ENCODE data around the gene CYTL1. TPM values are rescaled to one million over a fixed set of nuclear protein-coding genes. Genes with fewer than 3 reads are reported as not detected.

Gene CYTL1
- total RNA-seq, 4 donors from 2014 or later, result 0.68 TPM; not detected in 3

GRCh38 chr4:5048721-5049120 is 29.5 kb upstream of the CYTL1 start:
- TF ChIP-seq POLR2A (IDR thresholded peaks at IDR 0.05) (no peak), POLR2AphosphoS5 (IDR thresholded peaks at IDR 0.05) (no peak), EP300 (IDR thresholded peaks at IDR 0.05) (no peak)
- TF ChIP-seq, protein P1, sequence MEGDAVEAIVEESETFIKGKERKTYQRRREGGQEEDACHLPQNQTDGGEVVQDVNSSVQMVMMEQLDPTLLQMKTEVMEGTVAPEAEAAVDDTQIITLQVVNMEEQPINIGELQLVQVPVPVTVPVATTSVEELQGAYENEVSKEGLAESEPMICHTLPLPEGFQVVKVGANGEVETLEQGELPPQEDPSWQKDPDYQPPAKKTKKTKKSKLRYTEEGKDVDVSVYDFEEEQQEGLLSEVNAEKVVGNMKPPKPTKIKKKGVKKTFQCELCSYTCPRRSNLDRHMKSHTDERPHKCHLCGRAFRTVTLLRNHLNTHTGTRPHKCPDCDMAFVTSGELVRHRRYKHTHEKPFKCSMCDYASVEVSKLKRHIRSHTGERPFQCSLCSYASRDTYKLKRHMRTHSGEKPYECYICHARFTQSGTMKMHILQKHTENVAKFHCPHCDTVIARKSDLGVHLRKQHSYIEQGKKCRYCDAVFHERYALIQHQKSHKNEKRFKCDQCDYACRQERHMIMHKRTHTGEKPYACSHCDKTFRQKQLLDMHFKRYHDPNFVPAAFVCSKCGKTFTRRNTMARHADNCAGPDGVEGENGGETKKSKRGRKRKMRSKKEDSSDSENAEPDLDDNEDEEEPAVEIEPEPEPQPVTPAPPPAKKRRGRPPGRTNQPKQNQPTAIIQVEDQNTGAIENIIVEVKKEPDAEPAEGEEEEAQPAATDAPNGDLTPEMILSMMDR (IDR thresholded peaks at IDR 0.05), result no peak
- H3K27ac ChIP-seq, result no peak overlapping the region
- peaks cover 24% of the 10 kb centered on the region for H3K4me1 ChIP-seq
- H3K9me3 ChIP-seq, result no peaks in the 10 kb centered on the region
- no peak for DNase-seq (ENCODE audit: low spot score in 2 of 2)
- 87% methylated on average over 4 of the region's 4 CpGs for WGBS
- no peak overlapping the region for H3K4me3 ChIP-seq
- peaks cover 13% of the 10 kb centered on the region for H3K27me3 ChIP-seq
- H3K36me3 ChIP-seq, result no peaks in the 10 kb centered on the region

DNA sequence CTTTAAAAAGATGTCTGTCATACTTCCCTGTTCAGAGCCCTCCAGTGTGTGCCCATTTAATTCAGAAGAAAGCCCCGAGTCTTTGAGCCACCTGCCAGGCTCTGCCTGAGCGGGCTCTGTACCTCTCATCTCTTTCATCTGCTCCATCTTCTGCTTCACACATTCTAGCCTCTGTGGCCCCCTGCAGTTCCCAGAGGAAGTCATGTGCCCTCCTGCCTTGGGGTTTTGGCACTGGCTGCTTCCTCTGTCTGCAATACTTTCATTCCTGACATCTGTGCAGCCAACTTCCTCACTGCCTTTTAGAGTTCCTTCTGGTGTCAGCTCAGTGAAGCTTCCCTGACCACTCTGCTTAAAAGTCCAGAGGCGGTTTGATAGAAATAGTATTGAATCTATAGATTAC is 25.8 kb upstream of the CYTL1 start:
- Histone ChIP-seq H3K27me3 (peaks cover 4% of the 10 kb centered on the region), H3K4me3 (no peak overlapping the region), H3K4me1 (peaks cover under 1% of the 10 kb centered on the region), H3K9me3 (no peaks in the 10 kb centered on the region), H3K36me3 (no peaks in the 10 kb centered on the region), H3K27ac (no peak overlapping the region)
- TF ChIP-seq, protein P1 (IDR thresholded peaks at IDR 0.05), result no peak
- TF ChIP-seq POLR2A (IDR thresholded peaks at IDR 0.05) (no peak), POLR2AphosphoS5 (IDR thresholded peaks at IDR 0.05) (no peak), EP300 (IDR thresholded peaks at IDR 0.05) (no peak)
- WGBS, result 49% methylated on average over 3 of the region's 3 CpGs
- DNase-seq (ENCODE audit: low spot score in 2 of 2), result no peak

DNA sequence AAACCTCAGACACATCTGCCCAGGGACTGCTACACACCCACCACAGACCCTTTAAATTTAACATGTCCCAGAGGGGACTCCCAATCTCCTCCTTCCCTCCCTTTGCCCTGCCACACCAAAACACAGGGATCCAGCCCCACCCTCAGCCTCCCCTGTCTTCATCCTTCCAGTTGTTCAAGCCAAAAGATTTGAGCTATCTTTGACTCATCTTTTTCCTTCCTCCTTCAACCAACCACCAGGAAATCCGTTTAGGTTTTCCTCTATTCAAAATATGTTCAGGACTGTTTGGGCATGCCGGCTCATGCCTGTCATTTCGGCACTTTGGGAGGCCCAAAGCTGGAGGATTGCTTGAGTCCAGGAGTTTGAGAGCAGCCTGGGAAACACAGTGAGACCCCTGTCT is 25.1 kb upstream of the CYTL1 start:
- Histone ChIP-seq H3K4me1 (no peaks in the 10 kb centered on the region), H3K4me3 (no peak overlapping the region), H3K27ac (no peak overlapping the region), H3K36me3 (no peaks in the 10 kb centered on the region), H3K27me3 (peaks cover 4% of the 10 kb centered on the region), H3K9me3 (no peaks in the 10 kb centered on the region)
- no peak for DNase-seq (ENCODE audit: low spot score in 2 of 2)
- WGBS, result 41% methylated on average over 3 of the region's 3 CpGs
- no peak for TF ChIP-seq POLR2A (IDR thresholded peaks at IDR 0.05)
- TF ChIP-seq POLR2AphosphoS5 (IDR thresholded peaks at IDR 0.05), result no peak
- TF ChIP-seq, protein P1 (IDR thresholded peaks at IDR 0.05), result no peak
- TF ChIP-seq EP300 (IDR thresholded peaks at IDR 0.05), result no peak

DNA sequence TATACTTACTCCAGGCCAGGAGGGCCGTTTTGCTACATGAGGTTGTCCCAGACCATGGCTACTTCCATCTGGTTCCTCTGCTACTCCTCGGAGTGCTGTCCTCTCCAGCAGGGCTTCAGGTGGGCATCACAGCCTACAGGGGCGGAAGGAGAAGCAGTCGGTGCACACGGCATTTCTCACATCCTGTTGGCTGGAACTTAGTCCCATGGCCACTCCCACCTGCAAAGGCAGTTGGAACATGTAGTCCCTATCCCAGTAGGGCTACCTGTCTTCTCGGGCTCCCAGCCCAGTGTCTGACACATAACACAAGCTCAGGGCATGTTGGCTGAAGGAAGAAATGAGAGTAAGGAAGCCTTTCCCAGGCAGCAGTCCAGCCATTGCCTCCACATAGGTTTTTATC is 24.3 kb upstream of the CYTL1 start:
- H3K4me1 ChIP-seq, result no peaks in the 10 kb centered on the region
- no peak overlapping the region for H3K27ac ChIP-seq
- TF ChIP-seq, protein P1 (IDR thresholded peaks at IDR 0.05), result no peak
- no peak for TF ChIP-seq POLR2A (IDR thresholded peaks at IDR 0.05)
- TF ChIP-seq EP300 (IDR thresholded peaks at IDR 0.05), result no peak
- TF ChIP-seq POLR2AphosphoS5 (IDR thresholded peaks at IDR 0.05), result no peak
- no peak for DNase-seq (ENCODE audit: low spot score in 2 of 2)
- 52% methylated on average over 6 of the region's 6 CpGs for WGBS
- no peaks in the 10 kb centered on the region for H3K9me3 ChIP-seq
- H3K36me3 ChIP-seq, result no peaks in the 10 kb centered on the region
- no peak overlapping the region for H3K4me3 ChIP-seq
- peaks cover 4% of the 10 kb centered on the region for H3K27me3 ChIP-seq

DNA sequence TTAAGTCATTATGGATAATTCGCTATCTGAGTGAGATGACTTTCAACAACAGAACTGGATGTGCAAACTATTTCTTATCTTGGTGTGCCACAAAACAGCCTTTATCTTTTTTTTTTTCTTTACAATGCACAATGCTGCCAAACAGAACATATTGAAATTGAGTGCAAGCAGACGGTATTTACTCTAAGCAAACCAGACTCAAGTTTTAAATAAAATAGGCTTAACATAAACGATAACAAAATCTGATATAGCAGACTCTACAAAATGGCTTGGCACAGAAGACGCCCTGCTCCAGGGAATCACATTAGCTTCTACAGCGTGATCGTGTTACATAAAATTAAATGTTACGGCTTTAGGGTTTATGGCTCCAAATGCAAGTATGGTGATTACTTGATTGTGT is 22.4 kb upstream of the CYTL1 start:
- TF ChIP-seq POLR2A (IDR thresholded peaks at IDR 0.05) (no peak), EP300 (IDR thresholded peaks at IDR 0.05) (no peak), POLR2AphosphoS5 (IDR thresholded peaks at IDR 0.05) (no peak)
- TF ChIP-seq, protein P1 (IDR thresholded peaks at IDR 0.05), result no peak
- H3K4me3 ChIP-seq, result no peak overlapping the region
- WGBS, result 72% methylated on average over 7 of the region's 7 CpGs
- H3K36me3 ChIP-seq, result no peaks in the 10 kb centered on the region
- no peak for DNase-seq (ENCODE audit: low spot score in 2 of 2)
- H3K9me3 ChIP-seq, result no peaks in the 10 kb centered on the region
- peaks cover 4% of the 10 kb centered on the region for H3K27me3 ChIP-seq
- H3K4me1 ChIP-seq, result peaks cover 13% of the 10 kb centered on the region
- no peak overlapping the region for H3K27ac ChIP-seq
